Occipital lobe (tissue), 2 donors: ENCODE data around the gene SLCO1C1. TPM values are rescaled to one million over a fixed set of nuclear protein-coding genes. Genes with fewer than 3 reads are reported as not detected.

ENCODE experiments used
- DNase-seq: peaks from one replicate; lab custom pipeline; 2025; lab: John Stamatoyannopoulos, UW
- total RNA-seq: library from RNA; depleted of rRNA; stranded (reverse); fragments of >200 nt; gene quantifications from one replicate; pipeline ENCODE4 v1.2.3, GENCODE V29; 2014

Gene SLCO1C1
- total RNA-seq, 1 donor from 2014 or later = 32.9 TPM

GRCh38 chr12:20798554-20798953 lies 103.4 kb downstream of the SLCO1C1 start:
- DNase-seq = no peak

- DNase-seq = no peak
These were observed 105.0 kb downstream of the SLCO1C1 start for GRCh38 chr12:20800160-20800559.

- DNase-seq = no peak
These were observed 105.9 kb downstream of the SLCO1C1 start for GRCh38 chr12:20801035-20801434.

Other genes starting within 250 kb of the SLCO1C1 start
- 0.47 TPM for gene SLCO1B3, start 115.4 kb downstream of the SLCO1C1 start, total RNA-seq